Activated CD4-positive, alpha-beta T cell treated with anti-CD3 and anti-CD28 coated beads, Interleukin-2, amount 50 U/mL, for 4 hours (primary cell): ENCODE data around the gene P2RY14.

ENCODE experiments used
- DNase-seq, 2 experiments: peaks; one replicate each; pipeline ENCODE4 v3.0.0-alpha.2; 2020

P2RY14 gene

DNA sequence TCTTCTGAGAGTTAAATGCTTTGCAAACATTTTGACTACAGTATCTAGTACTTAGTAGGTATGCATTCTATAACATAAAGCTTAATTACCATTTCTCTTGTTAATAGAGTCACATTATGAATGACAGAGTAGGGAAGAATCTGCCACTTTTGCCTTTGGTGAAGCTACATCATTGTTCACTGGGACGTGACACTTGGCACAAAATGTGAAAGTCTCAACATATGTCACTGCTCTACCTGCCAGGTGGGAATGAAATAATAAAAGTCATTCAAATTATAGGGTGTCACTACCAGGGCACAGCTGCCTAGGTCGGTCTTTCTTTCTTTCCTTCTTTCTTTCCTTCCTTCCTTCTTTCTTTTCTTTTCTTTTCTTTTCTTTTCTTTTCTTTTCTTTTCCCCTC is 20.7 kb upstream of the P2RY14 start:
- no peak for DNase-seq

DNA sequence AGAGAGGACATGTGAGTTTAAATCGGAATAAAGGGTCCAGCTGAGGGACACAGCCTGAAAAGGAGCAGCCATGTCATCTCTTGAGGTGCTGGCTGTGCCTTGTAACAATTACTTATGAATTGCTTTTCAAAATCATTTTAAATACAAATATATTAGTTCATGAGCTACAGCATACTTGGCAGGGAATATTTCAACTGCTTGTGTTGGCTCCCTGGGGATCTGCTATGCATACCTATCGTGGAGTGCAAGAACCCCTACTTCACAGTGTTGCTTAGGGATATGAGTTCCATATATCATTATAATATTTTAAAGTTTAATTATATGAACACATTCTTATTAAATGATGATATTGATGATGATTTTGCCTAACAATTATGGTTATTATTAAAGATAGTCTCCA is 19.1 kb upstream of the P2RY14 start:
- no peak for DNase-seq

DNA sequence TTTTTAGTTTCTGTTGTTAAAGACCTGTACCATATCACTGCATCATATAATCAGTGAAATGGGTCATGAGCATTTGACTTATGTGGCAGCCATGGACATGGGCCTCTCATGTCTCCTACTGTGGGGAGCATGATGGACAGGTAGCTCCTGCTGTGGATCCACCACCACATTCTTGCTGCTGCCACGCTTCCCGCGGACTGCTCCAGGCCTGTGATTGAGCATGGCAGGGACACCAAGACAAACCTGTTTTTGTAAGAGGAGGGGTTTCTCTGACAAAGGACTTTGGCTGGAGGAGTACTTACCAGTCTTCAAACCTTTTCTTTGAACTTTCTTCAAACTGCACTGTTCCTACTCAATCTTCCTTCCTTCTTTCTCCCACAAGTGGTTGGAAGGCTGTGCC is 17.9 kb upstream of the P2RY14 start:
- no peak for DNase-seq

DNA sequence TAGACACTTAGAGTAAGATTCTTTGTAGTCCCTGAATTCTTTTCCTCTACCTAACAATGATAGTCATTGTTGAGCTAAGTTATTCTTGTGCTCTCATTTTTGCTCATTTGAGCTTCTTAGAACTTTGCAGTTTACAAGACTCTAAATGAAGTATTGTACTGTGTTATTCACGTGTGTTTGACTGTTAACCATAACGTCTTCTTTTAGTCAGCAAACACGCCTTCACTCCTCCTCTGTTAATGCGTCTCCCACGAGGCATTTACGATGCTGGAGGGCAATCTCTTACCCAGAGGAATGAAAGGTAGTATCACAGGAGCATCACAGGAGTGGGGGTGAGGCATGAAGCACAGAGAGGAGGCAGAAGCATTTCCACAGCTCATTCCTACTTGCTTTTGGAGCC is 14.8 kb upstream of the P2RY14 start:
- no peak for DNase-seq

DNA sequence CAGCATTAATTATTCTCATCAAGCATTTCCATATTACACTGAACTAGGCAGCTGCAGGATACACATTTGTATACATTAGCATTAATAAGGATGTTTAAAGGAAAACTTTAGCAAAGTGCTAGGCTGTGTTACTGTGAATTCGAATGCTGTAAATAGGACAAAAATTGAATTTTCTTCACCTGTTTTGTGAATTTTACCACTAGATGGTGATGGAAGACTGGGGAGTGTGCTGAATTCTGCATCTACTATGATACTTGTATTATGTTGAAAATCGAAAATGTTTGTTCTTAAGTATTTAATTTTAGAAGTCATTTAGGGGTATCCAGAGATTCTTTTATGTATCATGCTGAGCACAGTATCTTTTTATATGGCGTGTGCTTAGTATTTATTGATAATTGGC is 12.3 kb upstream of the P2RY14 start:
- DNase-seq = no peak

DNA sequence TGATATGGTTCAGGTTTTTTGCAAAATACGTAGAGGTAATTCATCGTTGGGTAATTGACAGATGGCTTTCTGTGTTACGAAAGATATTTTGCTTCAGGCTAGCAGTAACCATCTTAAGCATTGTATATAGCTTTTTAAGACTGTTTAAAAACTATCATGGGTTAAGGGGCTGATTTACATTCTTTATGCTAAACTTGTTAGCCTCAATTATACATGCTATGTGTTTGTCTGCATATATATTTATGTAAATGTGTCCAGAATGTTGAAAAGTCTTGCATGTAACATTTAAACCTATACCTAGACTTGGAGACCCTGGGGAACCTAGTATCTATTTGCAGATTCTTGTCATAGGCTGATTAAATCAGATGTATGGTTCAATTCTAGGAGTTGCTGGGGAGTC is 11.1 kb upstream of the P2RY14 start:
- DNase-seq = no peak

DNA sequence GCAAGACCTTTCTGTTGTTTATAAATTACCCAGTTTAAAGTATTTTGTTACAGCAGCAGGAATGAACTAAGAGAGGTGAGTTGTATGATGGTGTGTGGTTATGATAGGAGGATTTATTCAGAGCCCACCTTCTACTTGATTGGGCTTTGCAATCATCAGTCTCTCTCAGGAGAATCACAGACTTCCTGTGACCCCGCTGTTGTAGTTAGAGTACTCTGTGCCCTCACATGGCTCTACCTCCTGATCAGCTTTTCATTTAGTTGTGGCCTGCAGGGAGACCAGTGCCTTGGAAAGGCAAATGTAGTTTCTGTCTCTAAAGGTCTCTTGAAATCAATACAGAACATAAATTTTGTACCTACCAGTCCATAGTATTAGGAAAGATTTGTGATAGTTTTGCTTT is 7.6 kb upstream of the P2RY14 start:
- no peak for DNase-seq

DNA sequence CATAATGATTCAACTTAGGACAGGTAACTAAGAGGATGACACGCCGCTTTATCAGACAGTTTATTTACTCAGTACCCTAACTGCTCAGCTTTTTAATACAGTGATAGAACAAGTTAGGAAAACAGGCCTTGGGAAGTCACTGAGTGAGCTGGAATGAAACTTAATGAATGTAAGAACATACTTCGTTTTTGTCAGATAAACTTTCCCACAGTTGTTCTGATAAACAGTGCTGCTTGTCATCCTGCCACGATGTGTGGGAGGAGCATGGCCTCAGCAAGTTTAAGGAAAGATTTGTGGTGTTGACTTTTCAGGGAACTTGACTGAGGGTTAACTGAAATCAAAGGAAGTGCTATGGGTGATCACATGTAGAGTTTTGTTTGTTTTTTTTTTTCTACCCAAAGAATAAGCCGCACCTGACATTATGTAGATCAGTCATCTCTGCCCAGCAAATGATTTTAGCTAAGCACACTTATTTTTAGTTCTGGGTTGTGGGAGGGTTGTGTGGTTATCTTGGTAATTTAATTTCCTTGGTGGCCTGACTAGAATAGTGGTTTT is 5.6 kb upstream of the P2RY14 start:
- peak in 1 of 2 experiments; percentile 15 for DNase-seq

DNA sequence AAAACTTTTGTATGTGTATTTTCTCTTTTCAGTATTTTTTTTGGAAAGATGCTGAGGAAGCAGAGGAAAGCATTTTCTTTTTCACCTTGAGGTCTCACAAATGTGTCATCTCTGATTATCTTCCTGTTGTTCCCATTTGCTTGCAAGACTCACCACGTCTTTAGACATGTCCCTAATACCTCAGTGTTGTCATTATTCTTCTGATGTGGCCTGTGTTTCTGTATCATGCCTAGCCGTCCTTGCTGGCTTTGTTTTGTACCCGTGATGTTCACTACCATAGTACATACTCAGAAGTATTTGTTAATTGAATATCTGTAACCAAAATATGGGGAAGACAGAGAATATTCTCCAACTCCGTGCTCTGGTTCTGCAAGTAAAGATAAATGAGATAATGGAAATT is 5.0 kb upstream of the P2RY14 start:
- DNase-seq = no peak

DNA sequence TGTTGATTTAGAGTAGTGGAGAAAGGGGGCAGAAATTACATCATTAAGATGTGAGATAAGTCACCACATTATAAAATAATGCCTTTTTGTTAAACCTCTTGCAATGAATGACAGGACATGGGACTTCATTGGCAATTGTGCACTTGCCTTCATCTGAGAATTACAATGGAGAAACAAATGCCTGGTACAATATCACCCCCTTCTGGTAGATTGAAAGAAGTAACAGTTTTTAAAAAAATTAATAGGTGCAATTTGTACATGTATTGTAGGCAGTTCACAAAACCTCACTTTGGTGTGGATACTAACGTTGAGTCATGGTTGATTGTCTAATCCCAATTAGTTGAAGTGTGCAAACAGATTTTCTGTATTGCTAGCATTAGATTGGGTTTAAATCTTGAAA is 4.6 kb upstream of the P2RY14 start:
- no peak for DNase-seq

DNA sequence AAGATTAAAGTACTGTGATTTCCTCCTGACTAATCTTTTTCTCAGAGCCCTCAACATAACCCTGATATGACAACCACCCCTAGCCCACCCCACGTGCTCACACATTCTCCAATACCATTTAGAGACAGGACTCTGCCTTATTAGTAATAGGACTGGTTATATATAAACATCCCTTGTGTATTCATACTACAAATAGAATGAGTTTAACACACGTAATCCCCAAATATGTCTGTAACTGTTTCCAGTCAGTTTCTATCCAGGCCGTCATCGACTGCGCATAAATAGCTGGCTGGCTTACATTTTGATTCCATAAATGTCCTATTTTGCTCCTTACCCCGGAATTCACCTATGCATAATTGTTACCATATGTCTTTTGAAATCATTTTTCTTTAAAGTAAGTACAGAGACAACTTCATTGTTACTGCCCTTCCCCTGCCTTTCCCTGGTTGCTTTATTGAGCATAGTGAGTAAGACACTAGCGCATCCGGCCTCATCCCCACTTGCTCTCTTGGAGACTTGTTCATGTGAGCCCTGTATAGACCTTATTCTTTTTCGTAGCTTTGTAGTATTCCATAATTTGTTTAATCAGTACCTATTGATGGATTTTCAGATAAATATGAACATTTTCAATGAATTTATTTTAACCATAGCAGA is 3.5 kb upstream of the P2RY14 start:
- no peak for DNase-seq

DNA sequence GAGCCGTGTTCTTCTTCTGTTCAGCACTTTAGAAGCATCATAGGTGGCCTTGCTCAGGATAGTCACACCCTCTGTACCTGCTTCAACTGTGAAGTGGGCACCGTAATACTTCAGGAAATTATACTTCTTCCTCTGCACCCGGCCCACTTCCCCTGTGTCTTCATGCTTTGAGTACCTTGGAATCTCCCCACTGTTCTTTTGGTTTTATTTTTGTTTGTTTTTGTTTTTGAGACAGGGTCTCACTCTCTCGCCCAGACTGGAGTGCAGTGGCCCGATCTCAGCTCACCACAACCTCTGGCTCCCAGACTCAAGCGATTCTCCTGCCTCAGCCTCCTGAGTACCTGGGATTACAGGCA is 1.7 kb downstream of the P2RY14 start:
- peak; percentile 4 to 15 for DNase-seq

DNA sequence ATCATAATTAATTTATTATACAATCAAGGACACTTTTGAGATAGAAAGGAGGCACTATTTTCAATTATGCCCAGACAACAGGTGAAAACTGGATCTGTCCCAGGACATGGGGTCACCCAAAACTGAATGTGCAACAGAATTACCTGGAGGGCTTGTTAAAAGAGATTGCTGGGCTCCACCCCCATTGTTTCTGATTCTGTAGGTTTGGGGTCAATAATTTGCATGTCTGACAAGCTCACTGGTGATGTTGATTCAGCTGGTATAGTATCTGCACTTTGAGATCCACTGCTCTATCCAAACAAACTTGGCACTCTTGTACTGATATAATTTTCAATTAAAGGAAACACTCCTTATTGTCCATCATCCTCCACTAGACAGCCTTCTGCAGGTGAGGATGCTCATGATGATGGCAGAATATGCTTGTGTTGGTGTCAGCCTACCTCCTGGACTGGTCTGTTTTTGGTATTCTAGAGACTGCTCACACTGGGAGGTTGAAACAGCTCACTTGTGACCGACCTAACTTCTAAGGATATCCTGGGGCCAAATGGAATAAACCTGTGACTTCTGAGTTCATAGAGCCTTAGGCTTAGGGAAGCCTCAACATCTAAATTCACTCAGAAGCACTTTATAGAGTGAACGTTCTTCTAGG is 2.2 kb downstream of the P2RY14 start:
- DNase-seq = no peak

DNA sequence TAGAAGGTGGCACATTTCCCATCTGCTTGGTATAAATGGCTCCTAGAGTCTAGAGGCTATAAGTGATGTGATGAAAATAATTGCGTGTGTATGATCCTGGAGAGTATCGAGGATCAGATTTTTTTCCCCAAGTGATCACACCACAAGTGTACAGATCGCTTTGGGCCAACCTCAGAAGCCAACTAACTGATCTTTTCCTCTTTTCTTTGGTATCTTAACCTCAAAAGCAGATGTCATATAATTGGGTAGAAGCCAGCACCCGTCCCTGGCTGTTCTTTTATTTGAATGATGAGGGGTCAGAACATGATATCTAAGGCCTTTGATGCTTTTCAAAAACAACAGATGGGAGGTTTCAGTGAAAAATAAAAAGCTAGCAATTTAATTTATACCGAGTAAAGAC is 3.3 kb downstream of the P2RY14 start:
- no peak for DNase-seq

DNA sequence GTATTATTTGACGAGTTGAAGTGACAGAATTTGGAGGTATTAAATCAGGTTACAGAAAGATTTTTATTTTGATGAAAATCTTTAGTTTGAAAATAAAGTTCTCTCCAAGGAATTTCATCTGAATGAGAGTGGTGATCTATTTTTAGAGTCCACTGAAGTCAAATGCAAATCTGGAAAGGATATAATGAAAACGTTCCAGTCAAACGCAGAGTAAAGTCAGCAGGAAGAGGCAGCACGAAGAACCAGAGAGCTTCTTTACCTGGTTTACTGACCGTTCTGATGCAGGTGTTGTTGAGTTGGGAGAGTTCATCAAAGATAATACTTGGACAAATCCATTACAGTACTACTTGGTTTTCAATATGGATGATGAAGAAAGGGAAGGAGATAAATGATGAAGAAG is 8.7 kb downstream of the P2RY14 start:
- no peak for DNase-seq

DNA sequence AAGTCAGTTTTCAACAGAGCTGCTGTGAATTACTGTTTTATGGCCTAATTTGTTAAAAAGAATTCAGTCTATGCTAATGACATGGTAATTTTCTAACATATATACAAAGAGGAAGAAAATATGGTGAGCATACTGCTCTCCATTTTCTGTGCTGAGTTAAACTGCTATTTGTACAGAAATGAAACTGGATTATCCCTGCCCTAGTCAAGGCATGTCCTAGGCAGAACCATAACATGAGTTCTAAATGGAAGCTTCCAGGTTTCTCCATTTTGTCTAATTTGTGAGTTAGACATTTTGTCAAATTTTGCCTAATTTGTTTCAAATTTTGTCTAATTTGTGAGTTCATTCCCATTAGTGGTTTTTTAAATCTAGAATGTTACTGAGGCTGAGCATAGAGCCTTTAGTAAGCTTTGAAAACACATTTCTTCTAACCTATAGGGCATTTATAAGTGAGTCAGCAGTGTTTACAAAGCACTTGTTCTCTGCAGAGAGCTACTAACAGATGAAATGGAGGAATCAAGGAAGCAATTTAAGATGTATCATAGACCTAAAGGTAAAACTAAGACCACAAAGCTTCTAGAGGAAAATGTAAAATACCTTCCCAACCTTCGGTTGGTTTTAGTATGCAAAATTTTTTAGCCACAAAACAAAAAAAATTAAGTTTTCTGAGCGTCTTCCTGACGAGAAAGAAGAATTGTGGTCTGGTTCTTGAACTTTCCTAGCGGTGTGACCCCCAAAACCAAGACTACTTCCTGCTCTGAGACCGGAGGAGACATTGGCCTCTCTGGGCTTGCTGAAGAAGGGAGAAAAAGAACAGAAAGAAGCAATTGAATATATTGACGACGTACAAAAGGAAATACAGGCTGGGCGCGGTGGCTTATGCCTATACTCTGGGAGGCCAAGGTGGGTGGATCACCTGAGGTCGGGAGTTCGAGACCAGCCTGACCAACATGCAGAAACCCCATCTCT is 9.8 kb downstream of the P2RY14 start:
- DNase-seq = no peak

DNA sequence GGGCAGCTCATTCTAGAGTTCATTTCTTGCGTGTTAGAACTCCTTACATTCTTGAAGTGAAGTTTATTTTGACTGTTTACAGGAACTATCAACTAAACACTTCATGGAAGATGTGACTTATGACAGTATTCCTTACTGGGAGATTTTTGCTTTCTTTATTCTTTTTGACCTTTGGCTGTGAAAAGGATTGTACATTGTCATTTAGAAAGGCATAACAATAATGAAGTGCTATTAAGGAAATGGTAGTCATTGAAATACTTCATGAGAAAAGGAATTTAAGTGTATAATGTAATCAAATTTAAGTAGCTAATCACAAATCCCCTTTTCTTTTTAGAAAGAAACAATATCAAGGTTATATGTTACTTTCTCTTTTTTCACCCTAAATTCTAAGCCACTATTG is 11.3 kb downstream of the P2RY14 start:
- DNase-seq = no peak

DNA sequence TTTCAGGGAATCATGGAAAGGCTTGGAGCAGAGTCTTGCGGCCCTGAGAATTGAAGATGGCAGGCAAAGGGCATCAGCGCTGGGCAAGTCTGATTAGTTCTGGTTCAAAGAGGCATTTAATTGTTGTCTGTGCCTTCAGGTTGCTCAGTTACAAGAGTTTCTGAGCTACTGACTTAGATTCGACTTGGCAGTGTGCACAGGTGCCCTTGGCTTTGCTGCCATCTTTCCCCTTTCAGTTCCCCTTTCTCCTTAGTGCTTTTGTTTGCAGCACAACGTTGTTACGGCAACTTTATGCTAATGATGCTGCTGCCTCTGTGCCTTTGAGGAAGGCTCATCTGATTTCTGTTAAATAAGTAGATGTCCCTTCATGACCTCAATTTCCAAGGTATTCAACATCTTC is 12.5 kb downstream of the P2RY14 start:
- no peak for DNase-seq

DNA sequence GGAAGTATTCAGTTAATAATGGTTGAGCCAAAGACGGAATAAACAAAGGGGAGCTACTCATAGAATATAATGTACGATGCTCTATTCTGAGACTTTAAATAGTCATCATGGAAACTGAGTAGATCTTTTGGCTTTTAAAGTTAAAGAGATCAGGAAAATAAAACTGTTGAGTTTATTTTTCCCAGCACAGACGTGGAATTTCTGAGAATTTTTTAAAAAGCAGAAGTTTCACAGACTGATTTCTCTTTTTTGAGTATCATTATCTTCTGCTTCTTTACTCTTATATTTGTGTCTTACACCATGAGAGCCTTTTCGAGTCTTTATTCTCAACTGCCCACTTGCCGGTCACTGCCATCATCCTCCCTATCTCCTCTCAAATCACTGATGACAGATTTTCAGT is 13.2 kb downstream of the P2RY14 start:
- no peak for DNase-seq

DNA sequence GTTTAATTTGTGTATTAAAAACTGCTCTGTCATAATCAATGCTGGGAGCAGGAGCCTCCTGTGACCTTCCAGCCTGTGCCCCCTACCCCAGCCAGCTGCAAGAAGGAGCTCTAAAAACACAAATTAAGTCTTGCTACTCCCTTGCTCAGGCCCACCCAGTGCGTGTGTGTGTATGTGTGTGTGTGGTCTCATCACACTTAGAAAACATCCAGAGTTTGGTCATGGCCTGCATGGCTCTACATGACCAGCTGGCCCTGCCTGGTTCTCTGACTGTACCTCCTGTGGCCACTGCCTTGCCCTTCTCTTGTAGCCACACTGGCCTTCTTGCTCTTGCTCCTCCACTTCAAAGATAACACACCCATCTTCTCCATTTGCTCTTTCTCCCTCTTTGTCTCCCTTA is 13.7 kb downstream of the P2RY14 start:
- no peak for DNase-seq

DNA sequence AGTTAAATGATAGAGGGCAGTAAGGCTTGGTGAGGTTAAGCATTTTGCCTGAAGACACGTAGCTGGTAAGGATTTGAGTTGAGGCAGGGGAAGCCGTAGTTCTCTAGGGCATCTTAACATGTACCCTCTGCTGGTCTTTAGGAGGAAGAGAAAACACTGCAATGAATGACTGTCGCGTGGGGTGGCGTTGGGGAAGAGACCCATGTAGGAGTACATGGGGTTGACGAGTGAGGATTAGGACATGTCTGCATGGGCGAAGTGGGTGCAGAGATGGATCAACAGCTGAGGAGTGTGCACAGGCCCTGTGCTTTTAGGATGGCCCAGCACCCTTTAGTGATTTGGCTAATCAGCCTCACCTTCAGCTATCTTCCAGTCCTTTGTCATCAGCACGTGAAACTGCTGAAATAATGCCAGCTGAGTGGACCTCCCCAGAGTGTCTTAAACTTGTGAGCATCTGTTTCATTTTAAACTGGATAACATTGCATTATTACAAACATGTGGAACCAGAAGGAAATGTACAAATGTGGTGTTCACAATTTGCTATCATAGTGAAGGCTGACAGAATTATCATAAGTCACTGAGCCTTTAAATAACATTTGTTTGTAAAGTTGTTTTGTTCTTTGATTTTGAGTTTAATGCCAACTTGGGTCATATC is 15.3 kb downstream of the P2RY14 start:
- no peak for DNase-seq

DNA sequence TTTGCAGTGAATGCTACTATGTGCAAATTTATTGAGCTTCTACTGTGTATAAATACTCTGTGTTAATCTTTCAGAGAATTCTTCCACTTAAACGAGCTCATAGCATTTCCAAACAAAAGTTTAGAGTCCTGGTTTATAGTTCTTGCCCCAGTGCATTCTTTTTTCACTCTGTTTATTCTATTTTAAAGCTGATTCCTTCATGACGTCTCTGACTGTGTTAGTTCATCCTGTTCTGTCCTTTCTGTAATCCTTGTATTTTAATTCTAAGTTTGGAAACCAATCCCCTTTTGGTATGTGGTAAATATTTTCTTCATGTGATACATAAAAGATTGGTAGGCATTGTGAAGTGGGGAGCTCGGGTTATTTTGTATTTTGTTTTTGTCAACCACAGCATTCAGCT is 18.7 kb downstream of the P2RY14 start:
- DNase-seq = no peak

DNA sequence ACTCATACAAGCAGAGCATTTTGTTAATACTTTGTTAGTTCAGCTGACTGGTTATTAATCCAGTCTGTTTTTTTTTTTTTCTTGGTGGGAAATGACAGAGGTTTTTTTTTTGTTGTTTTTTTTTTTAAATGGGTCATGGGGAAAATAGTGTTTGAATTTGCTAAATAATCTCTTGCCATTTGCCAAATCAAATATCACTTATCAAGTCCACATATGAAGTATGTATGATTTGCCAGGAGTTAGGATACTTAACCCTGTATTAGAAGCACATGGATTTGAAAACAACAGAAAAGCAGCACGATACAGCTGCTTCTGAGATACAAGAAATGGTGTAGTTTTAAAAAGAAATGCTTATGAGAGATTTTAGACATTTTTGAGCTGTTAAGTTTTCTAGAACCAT is 21.6 kb downstream of the P2RY14 start:
- no peak for DNase-seq
